Measurements from ENCODE around the gene TYRO3.

Gene TYRO3

DNA sequence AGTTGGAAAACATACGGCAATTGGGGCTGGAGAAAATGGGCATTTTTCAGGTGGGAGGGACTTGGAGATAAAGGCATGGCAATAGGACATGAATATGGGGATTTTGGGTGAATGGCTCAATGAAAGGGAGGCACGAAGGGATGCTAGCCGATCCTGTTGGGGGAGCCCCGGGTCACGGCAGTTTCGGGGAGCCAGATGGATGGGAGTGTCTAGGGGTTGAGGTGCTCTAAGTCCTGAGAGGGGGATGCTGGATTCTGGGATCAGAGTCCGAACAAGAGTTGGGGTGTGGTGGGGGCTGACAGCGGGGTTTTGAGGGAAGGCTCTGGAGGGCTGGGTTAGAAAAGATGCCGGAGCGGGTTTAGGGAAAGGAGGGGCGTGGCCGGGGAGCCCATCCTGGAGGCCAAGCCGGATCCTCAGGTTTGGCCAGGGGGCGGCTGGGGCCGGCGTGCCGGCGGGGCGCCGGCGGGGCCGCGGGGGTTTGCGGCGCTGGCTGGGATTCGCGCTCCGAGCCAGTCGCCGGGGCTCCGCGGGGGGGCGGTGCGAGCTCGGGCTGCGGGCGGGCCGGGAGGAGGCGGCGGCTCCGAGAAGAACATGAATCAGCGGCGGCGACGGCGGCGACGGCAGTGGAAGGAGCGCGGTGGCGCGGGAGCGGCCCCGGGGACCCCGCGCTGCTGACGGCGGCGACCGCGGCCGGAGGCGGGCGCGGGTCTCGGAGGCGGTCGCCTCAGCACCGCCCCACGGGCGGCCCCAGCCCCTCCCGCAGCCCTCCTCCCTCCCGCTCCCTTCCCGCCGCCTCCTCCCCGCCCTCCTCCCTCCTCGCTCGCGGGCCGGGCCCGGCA, at the start of gene TYRO3:
Gene TYRO3, plus strand, starts transcription at position 813 of the 839 bp plus-strand sequence. CDS start 46 bp downstream, outside the sequence.
- DNase-seq (ENCODE audit: low spot score) = peak; percentile 91
- TF ChIP-seq, protein P1, sequence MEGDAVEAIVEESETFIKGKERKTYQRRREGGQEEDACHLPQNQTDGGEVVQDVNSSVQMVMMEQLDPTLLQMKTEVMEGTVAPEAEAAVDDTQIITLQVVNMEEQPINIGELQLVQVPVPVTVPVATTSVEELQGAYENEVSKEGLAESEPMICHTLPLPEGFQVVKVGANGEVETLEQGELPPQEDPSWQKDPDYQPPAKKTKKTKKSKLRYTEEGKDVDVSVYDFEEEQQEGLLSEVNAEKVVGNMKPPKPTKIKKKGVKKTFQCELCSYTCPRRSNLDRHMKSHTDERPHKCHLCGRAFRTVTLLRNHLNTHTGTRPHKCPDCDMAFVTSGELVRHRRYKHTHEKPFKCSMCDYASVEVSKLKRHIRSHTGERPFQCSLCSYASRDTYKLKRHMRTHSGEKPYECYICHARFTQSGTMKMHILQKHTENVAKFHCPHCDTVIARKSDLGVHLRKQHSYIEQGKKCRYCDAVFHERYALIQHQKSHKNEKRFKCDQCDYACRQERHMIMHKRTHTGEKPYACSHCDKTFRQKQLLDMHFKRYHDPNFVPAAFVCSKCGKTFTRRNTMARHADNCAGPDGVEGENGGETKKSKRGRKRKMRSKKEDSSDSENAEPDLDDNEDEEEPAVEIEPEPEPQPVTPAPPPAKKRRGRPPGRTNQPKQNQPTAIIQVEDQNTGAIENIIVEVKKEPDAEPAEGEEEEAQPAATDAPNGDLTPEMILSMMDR (IDR thresholded peaks at IDR 0.05; ENCODE audit: extremely low read depth, missing control alignments) = peak; percentile 8

DNA sequence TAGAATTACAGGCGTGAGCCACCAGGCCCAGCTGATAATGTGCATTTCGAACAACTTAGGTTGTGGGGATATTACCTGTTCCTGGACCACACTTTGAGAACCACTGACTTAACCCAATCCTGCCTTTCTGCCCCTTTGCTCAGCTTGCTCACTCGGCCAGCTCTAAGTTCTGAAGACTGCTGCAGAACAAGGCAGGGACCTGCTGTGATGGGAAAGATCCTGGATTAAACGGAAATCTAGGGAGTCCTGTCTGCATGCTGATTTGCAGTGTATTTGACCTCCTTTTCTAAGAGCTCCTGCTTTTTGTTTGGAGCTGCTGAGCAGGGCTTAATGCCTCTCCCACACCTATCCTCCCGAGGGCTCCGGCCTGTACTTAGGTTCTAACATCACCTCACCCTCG, 48.3 kb upstream of the TYRO3 start:
- TF ChIP-seq, protein P1 (IDR thresholded peaks at IDR 0.05; ENCODE audit: extremely low read depth, missing control alignments) = no peak

GRCh38 chr15:41511331-41511898, 47.6 kb upstream of the TYRO3 start:
- peak; percentile 51 for DNase-seq (ENCODE audit: low spot score)
- TF ChIP-seq, protein P1 (IDR thresholded peaks at IDR 0.05; ENCODE audit: extremely low read depth, missing control alignments) = no peak

More for the DNA sequence above, 48.3 kb upstream of the TYRO3 start:
- peak; percentile 31 for DNase-seq (ENCODE audit: low spot score)

DNA sequence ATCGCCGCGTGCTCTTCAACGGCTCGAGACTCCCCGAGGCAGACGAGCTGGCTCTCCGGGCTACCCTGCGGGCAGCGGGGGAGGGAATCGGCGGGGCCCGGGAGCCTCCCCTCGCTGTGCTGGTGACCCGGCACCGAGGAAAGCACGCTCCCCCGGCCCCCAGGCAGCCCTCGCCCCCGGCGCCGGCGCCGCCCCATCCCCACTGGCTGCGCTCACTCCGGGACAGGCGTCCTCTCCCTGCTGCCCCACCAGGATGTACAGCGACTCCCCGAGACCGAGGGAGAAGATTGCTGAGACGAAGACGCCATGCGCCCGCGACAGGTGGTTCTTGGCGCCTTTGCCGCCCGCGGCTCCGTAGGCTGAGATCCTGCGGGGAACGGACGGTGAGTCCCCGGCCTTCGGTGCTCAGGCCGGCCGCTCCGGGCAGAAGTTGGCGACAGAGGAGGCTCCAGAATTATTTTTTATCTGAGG, 47.1 kb upstream of the TYRO3 start:
- TF ChIP-seq, protein P1 (IDR thresholded peaks at IDR 0.05; ENCODE audit: extremely low read depth, missing control alignments) = no peak
- peak; percentile 73 for DNase-seq (ENCODE audit: low spot score)

DNA sequence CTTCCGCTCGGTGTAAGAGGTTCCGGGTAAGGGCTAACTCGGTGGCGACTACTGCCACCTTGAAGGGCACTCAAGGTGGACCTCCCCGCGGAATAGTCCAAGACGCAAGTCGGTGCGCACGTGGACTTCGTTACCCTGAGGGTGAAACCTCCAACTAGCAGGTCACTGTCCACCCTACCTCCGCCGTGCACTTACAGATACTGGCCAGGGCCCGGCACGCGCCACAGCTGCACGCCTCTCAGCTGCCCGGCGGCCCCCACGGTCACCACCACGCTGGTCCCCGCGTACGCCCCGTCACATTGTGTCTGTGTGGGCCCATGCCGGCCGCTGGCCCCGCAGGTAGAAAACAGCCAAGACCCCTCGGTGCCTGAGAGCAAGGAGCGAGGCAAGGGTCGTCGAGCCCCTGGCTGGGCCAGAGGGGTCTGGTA, 46.5 kb upstream of the TYRO3 start:
- TF ChIP-seq, protein P1 (IDR thresholded peaks at IDR 0.05; ENCODE audit: extremely low read depth, missing control alignments) = no peak
- no peak for DNase-seq (ENCODE audit: low spot score)

DNA sequence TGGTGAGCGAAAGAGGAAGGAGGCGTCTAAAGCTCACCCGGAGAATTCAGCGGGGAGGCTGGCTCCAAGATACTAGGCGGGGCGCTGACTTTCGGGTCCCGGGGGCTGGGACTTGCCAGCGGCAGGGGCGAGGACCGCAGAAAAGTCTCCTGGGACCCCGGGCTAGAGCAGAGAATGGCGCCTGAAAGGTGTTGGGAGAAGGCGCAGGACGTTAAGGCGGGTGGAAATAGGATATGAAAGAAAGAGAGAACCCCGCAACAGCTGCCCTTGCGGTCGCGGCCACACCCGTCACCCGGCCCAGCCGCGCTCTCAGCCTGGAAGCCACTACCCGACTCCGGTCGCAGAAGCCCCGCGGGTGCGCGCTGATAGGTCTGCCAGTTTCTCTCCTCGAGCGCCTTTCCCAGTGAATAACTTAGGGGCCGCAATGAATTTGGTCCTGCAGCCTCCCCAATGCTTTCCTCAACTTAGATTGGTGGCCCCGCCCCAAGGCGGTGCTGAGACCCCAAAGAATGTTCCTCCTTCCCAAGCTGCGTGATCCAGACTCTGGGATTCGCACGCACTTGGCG, 46.0 kb upstream of the TYRO3 start:
- TF ChIP-seq, protein P1 (IDR thresholded peaks at IDR 0.05; ENCODE audit: extremely low read depth, missing control alignments) = no peak

More for the DNA sequence above, 46.0 kb upstream of the TYRO3 start:
- peak; percentile 65 for DNase-seq (ENCODE audit: low spot score)

Measured in GM20000 (cell line).